Neural cell (in vitro differentiated cells): Measurements from ENCODE around the gene MGAM2. TPM values are rescaled to one million over a fixed set of nuclear protein-coding genes. Genes with fewer than 3 reads are reported as not detected.

Source experiments
- H2AFZ ChIP-seq: fragments of 200-600, 300-800 bp; sonication (generic), shearing (Covaris generic); 2 replicates; pipeline ENCODE4 v1.6.0; 2014; ENCODE audit warnings: low read depth, mild to moderate bottlenecking, antibody characterized with exemption, low read length, moderate library complexity
- H3F3A ChIP-seq: fragments of 200-600 bp; shearing (Covaris generic); 2 replicates; pipeline ENCODE4 v1.6.1; 2016; ENCODE audit warnings: mild to moderate bottlenecking, moderate library complexity, mixed read lengths, antibody characterized with exemption, low read length; ENCODE audit not compliant: insufficient read depth, poor library complexity, severe bottlenecking
- H3K27ac ChIP-seq: fragments of 200-600, 300-800 bp; sonication (generic), shearing (Covaris generic); 2 replicates; pipeline ENCODE4 v1.5.1; 2014; ENCODE audit warnings: mild to moderate bottlenecking, low read length, moderate library complexity
- H3K27me3 ChIP-seq: fragments of 300-800, 200-600 bp; sonication (generic), shearing (Covaris generic); 2 replicates; pipeline ENCODE4 v1.6.0; 2014; ENCODE audit warnings: mild to moderate bottlenecking, low read depth, low read length, moderate library complexity; ENCODE audit not compliant: insufficient read depth
- H3K36me3 ChIP-seq: fragments of 300-800, 200-600 bp; sonication (generic), shearing (Covaris generic); 2 replicates; pipeline ENCODE4 v1.5.1; 2014; ENCODE audit warnings: mild to moderate bottlenecking, antibody characterized with exemption, low read length, moderate library complexity; ENCODE audit not compliant: insufficient read depth
- H3K4me2 ChIP-seq: fragments of 300-800, 200-600 bp; sonication (generic), shearing (Covaris generic); 2 replicates; pipeline ENCODE4 v1.6.0; 2014; ENCODE audit warnings: mild to moderate bottlenecking, low read length
- H3K4me3 ChIP-seq: fragments of 300-800, 200-600 bp; sonication (generic), shearing (Covaris generic); 2 replicates; pipeline ENCODE4 v1.5.1; 2014; ENCODE audit warnings: mild to moderate bottlenecking, low read length, moderate library complexity
- H3K79me2 ChIP-seq: fragments of 200-600 bp; shearing (Covaris generic); replicated peaks from 2 replicates; pipeline ENCODE4 v1.6.0; 2014; ENCODE audit warnings: mild to moderate bottlenecking, low read length, moderate library complexity; ENCODE audit not compliant: insufficient read depth
- H3K9ac ChIP-seq: fragments of 300-800, 200-600 bp; sonication (generic), shearing (Covaris generic); 2 replicates; pipeline ENCODE4 v1.6.1; 2016; ENCODE audit warnings: mild to moderate bottlenecking, low read length, mixed read lengths
- H3K9me2 ChIP-seq: fragments of 200-600 bp; shearing (Covaris generic); 2 replicates; pipeline ENCODE4 v1.6.1; 2016; ENCODE audit warnings: mild to moderate bottlenecking, low read length, mixed read lengths; ENCODE audit not compliant: insufficient read depth
- H3K9me3 ChIP-seq: fragments of 200-600, 300-800 bp; sonication (generic), shearing (Covaris generic); 2 replicates; pipeline ENCODE4 v1.6.1; 2016; ENCODE audit warnings: mild to moderate bottlenecking, mixed run types, low read length, moderate library complexity, mixed read lengths
- H4K20me1 ChIP-seq: fragments of 200-600 bp; shearing (Covaris generic); 2 replicates; pipeline ENCODE4 v1.6.1; 2016; ENCODE audit warnings: mild to moderate bottlenecking, mixed run types; ENCODE audit not compliant: insufficient read depth
- EP300 ChIP-seq: fragments of 450-650 bp; conservative IDR thresholded peaks from 2 replicates; pipeline ENCODE4 v1.6.1; 2014; ENCODE audit warnings: antibody characterized with exemption, mild to moderate bottlenecking, moderate library complexity; ENCODE audit not compliant: poor library complexity, severe bottlenecking
- EZH2 ChIP-seq: fragments of 200-600, 300-800 bp; shearing (Covaris generic), sonication (generic); IDR thresholded peaks from 2 replicates; pipeline ENCODE4 v1.6.1; 2014; ENCODE audit warnings: antibody characterized with exemption, low read length, borderline replicate concordance, mild to moderate bottlenecking; ENCODE audit not compliant: insufficient read depth, poor library complexity, severe bottlenecking
- MXI1 ChIP-seq: fragments of 450-650 bp; conservative IDR thresholded peaks from 2 replicates; pipeline ENCODE4 v1.6.1; 2014; ENCODE audit warnings: antibody characterized with exemption, mild to moderate bottlenecking; ENCODE audit not compliant: poor library complexity, severe bottlenecking
- POLR2AphosphoS5 ChIP-seq: IDR thresholded peaks from 2 replicates; pipeline ENCODE4 v1.6.1; 2012
- RAD21 ChIP-seq: fragments of 450-650 bp; conservative IDR thresholded peaks from 2 replicates; pipeline ENCODE4 v1.6.1; 2014; ENCODE audit warnings: antibody characterized with exemption, mild to moderate bottlenecking, moderate library complexity
- REST ChIP-seq: IDR thresholded peaks from 2 replicates; pipeline ENCODE4 v1.6.1; 2012; ENCODE audit warnings: borderline replicate concordance
- SMC3 ChIP-seq: fragments of 450-650 bp; conservative IDR thresholded peaks from 2 replicates; pipeline ENCODE4 v1.6.1; 2014; ENCODE audit warnings: antibody characterized with exemption, mild to moderate bottlenecking, moderate library complexity; ENCODE audit not compliant: poor library complexity
- TAF1 ChIP-seq: IDR thresholded peaks from 2 replicates; pipeline ENCODE4 v1.6.1; 2012; ENCODE audit warnings: low read depth
- polyA plus RNA-seq: library from polyadenylated mRNA; depleted of rRNA; stranded (reverse); fragments of >200 nt; gene quantifications from 2 replicates; pipeline ENCODE4 v1.2.3, GENCODE V29; 2014
- TF ChIP-seq, protein P1 (sequence below): fragments of 450-650 bp; IDR thresholded peaks from 2 replicates; pipeline ENCODE4 v1.5.1; 2014; ENCODE audit warnings: antibody characterized with exemption, mild to moderate bottlenecking, moderate library complexity; ENCODE audit not compliant: poor library complexity, severe bottlenecking

MGAM2 gene
- polyA plus RNA-seq, 1 donor from 2014 or later, result 0.76 TPM

- Histone ChIP-seq H3K27me3 (no peaks in the 10 kb centered on the region), H3K9me2 (no peaks in the 10 kb centered on the region), H3K79me2 (no peaks in the 10 kb centered on the region), H3K36me3 (no peaks in the 10 kb centered on the region), H4K20me1 (no peaks in the 10 kb centered on the region), H3F3A (no peaks in the 10 kb centered on the region), H3K27ac (no peak overlapping the region), H2AFZ (no peak overlapping the region), H3K4me3 (no peak overlapping the region), H3K9me3 (no peaks in the 10 kb centered on the region), H3K4me2 (no peak overlapping the region), H3K9ac (no peak overlapping the region)
- TF ChIP-seq POLR2AphosphoS5 (no peak), EP300 (no peak), RAD21 (no peak), SMC3 (no peak), TAF1 (no peak), REST (no peak), EZH2 (no peak), MXI1 (no peak)
- TF ChIP-seq, protein P1, sequence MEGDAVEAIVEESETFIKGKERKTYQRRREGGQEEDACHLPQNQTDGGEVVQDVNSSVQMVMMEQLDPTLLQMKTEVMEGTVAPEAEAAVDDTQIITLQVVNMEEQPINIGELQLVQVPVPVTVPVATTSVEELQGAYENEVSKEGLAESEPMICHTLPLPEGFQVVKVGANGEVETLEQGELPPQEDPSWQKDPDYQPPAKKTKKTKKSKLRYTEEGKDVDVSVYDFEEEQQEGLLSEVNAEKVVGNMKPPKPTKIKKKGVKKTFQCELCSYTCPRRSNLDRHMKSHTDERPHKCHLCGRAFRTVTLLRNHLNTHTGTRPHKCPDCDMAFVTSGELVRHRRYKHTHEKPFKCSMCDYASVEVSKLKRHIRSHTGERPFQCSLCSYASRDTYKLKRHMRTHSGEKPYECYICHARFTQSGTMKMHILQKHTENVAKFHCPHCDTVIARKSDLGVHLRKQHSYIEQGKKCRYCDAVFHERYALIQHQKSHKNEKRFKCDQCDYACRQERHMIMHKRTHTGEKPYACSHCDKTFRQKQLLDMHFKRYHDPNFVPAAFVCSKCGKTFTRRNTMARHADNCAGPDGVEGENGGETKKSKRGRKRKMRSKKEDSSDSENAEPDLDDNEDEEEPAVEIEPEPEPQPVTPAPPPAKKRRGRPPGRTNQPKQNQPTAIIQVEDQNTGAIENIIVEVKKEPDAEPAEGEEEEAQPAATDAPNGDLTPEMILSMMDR, result no peak
Observed at GRCh38 chr7:142240546-142240945, 129.0 kb downstream of the MGAM2 start.

- TF ChIP-seq TAF1 (no peak), MXI1 (no peak), EZH2 (no peak), SMC3 (no peak), REST (no peak), EP300 (no peak)
- Histone ChIP-seq H3K9me3 (no peaks in the 10 kb centered on the region), H3K4me3 (no peak overlapping the region), H4K20me1 (no peaks in the 10 kb centered on the region), H3K27ac (no peak overlapping the region), H3K9me2 (no peaks in the 10 kb centered on the region), H3F3A (no peaks in the 10 kb centered on the region), H3K79me2 (no peaks in the 10 kb centered on the region), H2AFZ (no peak overlapping the region), H3K36me3 (no peaks in the 10 kb centered on the region), H3K27me3 (no peaks in the 10 kb centered on the region), H3K9ac (no peak overlapping the region), H3K4me2 (no peak overlapping the region)
Observed at GRCh38 chr7:142243823-142244222, 132.3 kb downstream of the MGAM2 start.
